ENCODE measurements around the gene LRBA.

The LRBA gene

GRCh38 chr4:150385606-150386005 is 629.5 kb downstream of the LRBA start:
- Mint-ChIP-seq H3K9me3 (peaks cover 4% of the 10 kb centered on the region), H3K27me3 (no peaks in the 10 kb centered on the region)

GRCh38 chr4:150384249-150384648 is 630.8 kb downstream of the LRBA start:
- peaks cover 14% of the 10 kb centered on the region for H3K36me3 Mint-ChIP-seq (ENCODE audit: low read depth)
- no peak overlapping the region for H3K27ac Mint-ChIP-seq
- H3K4me1 Mint-ChIP-seq (ENCODE audit: low read depth): no peaks in the 10 kb centered on the region
- peaks cover 4% of the 10 kb centered on the region for H3K9me3 Mint-ChIP-seq
- no peaks in the 10 kb centered on the region for H3K27me3 Mint-ChIP-seq
- no peak overlapping the region for H3K4me3 Mint-ChIP-seq

More at GRCh38 chr4:150385606-150386005, 629.5 kb downstream of the LRBA start:
- Mint-ChIP-seq H3K36me3 (ENCODE audit: low read depth) (peaks cover 24% of the 10 kb centered on the region), H3K4me3 (no peak overlapping the region), H3K27ac (no peak overlapping the region), H3K4me1 (ENCODE audit: low read depth) (no peaks in the 10 kb centered on the region)

DNA sequence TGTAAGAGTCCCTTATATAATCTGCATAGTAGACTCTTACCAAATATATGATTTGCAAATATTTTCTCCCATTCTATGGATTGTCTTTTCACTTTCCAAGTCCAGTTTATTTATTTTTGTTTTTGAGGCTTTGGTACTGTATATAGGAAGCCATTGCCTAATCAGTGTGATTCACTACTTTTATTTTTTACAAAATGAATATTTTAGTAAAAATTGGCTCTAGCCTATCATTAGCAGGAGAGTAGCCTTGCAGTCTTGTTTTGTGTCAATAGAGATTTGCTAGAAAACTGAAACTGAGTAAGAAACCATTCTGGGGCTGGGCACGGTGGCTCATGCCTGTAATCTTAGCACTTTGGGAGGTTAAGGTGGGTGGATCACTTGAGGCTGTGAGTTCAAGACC is 633.1 kb downstream of the LRBA start:
- Mint-ChIP-seq H3K4me3 (no peak overlapping the region), H3K9me3 (no peaks in the 10 kb centered on the region), H3K27me3 (no peaks in the 10 kb centered on the region), H3K27ac (no peak overlapping the region), H3K4me1 (ENCODE audit: low read depth) (no peaks in the 10 kb centered on the region), H3K36me3 (ENCODE audit: low read depth) (peaks cover 8% of the 10 kb centered on the region)

GRCh38 chr4:150381609-150382008 is 633.5 kb downstream of the LRBA start:
- Mint-ChIP-seq H3K27me3 (no peaks in the 10 kb centered on the region), H3K4me3 (no peak overlapping the region), H3K27ac (no peak overlapping the region), H3K36me3 (ENCODE audit: low read depth) (peaks cover 5% of the 10 kb centered on the region), H3K9me3 (no peaks in the 10 kb centered on the region), H3K4me1 (ENCODE audit: low read depth) (no peaks in the 10 kb centered on the region)

DNA sequence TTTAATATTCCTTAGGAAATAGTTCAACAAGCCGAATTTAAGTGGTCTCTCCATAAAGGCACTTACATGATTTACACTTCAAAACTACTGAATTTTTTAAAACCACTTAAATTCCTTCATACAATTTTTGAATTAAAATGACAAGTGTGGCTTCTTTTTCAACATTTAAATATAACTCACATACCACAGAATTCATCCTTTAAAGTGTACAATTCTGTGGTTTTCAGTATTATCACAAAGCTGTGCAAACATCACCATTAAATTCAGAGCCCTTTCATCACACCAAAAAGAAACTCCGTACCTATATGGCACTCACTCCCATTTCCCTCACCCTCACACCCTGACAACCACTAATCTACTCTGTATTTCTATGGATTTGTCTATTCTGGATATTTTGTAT is 634.0 kb downstream of the LRBA start:
- H3K4me3 Mint-ChIP-seq: no peak overlapping the region
- no peak overlapping the region for H3K27ac Mint-ChIP-seq
- H3K4me1 Mint-ChIP-seq (ENCODE audit: low read depth): no peaks in the 10 kb centered on the region
- no peaks in the 10 kb centered on the region for H3K9me3 Mint-ChIP-seq
- no peaks in the 10 kb centered on the region for H3K27me3 Mint-ChIP-seq
- H3K36me3 Mint-ChIP-seq (ENCODE audit: low read depth): peaks cover 5% of the 10 kb centered on the region

DNA sequence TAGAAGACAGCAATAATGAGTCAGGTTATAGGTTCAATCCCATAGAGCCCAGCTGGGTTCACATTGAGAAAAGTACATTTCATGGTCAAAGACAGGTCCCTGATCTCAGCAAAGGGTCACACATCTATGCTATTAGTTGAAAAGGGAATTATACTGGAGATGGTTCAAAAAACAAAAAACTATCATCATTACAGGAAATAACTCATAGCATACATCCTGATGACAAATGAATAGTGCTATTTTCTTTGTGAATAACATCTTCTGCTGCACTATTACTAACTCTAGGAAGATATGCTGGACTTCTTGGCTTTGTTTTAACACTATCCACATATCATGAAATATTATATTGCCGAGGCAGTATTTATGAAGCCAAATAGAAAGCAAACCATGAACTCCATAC is 635.6 kb downstream of the LRBA start:
- Mint-ChIP-seq H3K4me3 (no peak overlapping the region), H3K9me3 (no peaks in the 10 kb centered on the region), H3K36me3 (ENCODE audit: low read depth) (peaks cover 17% of the 10 kb centered on the region), H3K27me3 (no peaks in the 10 kb centered on the region), H3K4me1 (ENCODE audit: low read depth) (no peaks in the 10 kb centered on the region), H3K27ac (no peak overlapping the region)

- H3K4me1 Mint-ChIP-seq (ENCODE audit: low read depth): no peaks in the 10 kb centered on the region
- no peak overlapping the region for H3K4me3 Mint-ChIP-seq
- H3K27me3 Mint-ChIP-seq: no peaks in the 10 kb centered on the region
Observed at GRCh38 chr4:150375025-150375424, 640.1 kb downstream of the LRBA start.

DNA sequence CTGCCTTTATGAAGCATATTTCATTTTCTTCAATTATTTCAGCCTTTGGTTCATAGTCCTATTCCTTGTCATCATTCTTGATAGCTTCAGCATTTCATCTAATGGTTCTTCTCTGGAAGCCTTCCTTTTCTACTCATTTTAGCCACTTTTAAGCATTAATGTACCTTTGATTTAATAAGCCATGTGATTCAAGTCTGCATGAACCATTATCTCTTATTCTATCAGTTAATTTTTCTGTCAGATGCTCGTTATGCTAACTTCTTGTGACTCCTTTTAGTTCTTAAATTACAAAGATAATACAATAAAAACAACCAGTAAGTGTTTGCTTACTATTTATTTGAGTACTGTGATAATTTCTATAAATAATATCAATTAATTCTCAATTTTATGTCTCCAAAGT is 643.2 kb downstream of the LRBA start:
- peaks cover 4% of the 10 kb centered on the region for H3K9me3 Mint-ChIP-seq
- H3K4me1 Mint-ChIP-seq (ENCODE audit: low read depth): no peaks in the 10 kb centered on the region
- H3K27ac Mint-ChIP-seq: no peak overlapping the region
- no peak overlapping the region for H3K4me3 Mint-ChIP-seq
- no peaks in the 10 kb centered on the region for H3K27me3 Mint-ChIP-seq
- peaks cover 29% of the 10 kb centered on the region for H3K36me3 Mint-ChIP-seq (ENCODE audit: low read depth)

More at GRCh38 chr4:150375025-150375424, 640.1 kb downstream of the LRBA start:
- H3K36me3 Mint-ChIP-seq (ENCODE audit: low read depth): peaks cover 33% of the 10 kb centered on the region
- H3K9me3 Mint-ChIP-seq: peaks cover 4% of the 10 kb centered on the region
- H3K27ac Mint-ChIP-seq: no peak overlapping the region

- H3K4me1 Mint-ChIP-seq (ENCODE audit: low read depth): no peaks in the 10 kb centered on the region
- no peak overlapping the region for H3K4me3 Mint-ChIP-seq
- peaks cover 4% of the 10 kb centered on the region for H3K9me3 Mint-ChIP-seq
- H3K36me3 Mint-ChIP-seq (ENCODE audit: low read depth): peaks cover 17% of the 10 kb centered on the region
- no peak overlapping the region for H3K27ac Mint-ChIP-seq
- no peaks in the 10 kb centered on the region for H3K27me3 Mint-ChIP-seq
Observed at GRCh38 chr4:150369434-150370380, 645.4 kb downstream of the LRBA start.

GRCh38 chr4:150368667-150369066 is 646.4 kb downstream of the LRBA start:
- Mint-ChIP-seq H3K36me3 (ENCODE audit: low read depth) (peaks cover 9% of the 10 kb centered on the region), H3K27me3 (no peaks in the 10 kb centered on the region), H3K4me1 (ENCODE audit: low read depth) (peaks cover 7% of the 10 kb centered on the region), H3K4me3 (no peak overlapping the region), H3K27ac (no peak overlapping the region), H3K9me3 (peaks cover 2% of the 10 kb centered on the region)

GRCh38 chr4:150367326-150367725 is 647.8 kb downstream of the LRBA start:
- Mint-ChIP-seq H3K36me3 (ENCODE audit: low read depth) (peaks cover 5% of the 10 kb centered on the region), H3K4me3 (no peak overlapping the region), H3K4me1 (ENCODE audit: low read depth) (peaks cover 7% of the 10 kb centered on the region), H3K27ac (no peak overlapping the region), H3K27me3 (no peaks in the 10 kb centered on the region), H3K9me3 (no peaks in the 10 kb centered on the region)

DNA sequence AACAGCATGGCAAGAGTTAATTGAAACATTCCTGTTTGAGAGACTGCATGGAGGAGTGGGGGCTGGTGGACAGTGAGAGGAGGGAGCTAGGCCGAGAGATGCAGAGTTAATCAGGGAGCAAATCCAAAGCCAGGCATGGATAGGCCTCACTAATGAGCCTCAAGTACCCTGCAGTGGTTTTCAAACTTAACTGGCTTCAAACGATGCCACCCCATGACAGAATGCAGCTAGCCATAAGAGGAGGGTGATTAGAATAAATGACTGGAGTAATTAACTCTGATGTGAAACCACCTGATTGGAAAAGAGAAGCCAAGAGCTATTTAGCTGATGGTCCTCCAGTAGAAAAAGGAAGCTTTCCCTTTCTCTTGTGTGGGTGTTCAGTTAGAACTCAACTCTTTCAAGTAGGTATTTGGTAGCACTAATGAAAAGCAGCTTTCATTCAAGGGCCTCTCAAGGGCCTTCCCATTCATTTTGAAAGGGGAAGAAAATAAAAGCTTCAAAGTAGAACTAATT is 648.5 kb downstream of the LRBA start:
- H3K9me3 Mint-ChIP-seq: no peaks in the 10 kb centered on the region
- H3K4me3 Mint-ChIP-seq: no peak overlapping the region
- no peaks in the 10 kb centered on the region for H3K27me3 Mint-ChIP-seq
- H3K27ac Mint-ChIP-seq: no peak overlapping the region
- H3K36me3 Mint-ChIP-seq (ENCODE audit: low read depth): peaks cover 6% of the 10 kb centered on the region
- peaks cover 7% of the 10 kb centered on the region for H3K4me1 Mint-ChIP-seq (ENCODE audit: low read depth)

- no peaks in the 10 kb centered on the region for H3K9me3 Mint-ChIP-seq
- H3K27ac Mint-ChIP-seq: no peak overlapping the region
- H3K36me3 Mint-ChIP-seq (ENCODE audit: low read depth): peaks cover 6% of the 10 kb centered on the region
- no peak overlapping the region for H3K4me3 Mint-ChIP-seq
- no peaks in the 10 kb centered on the region for H3K27me3 Mint-ChIP-seq
- H3K4me1 Mint-ChIP-seq (ENCODE audit: low read depth): peaks cover 7% of the 10 kb centered on the region
Observed at GRCh38 chr4:150363721-150364688, 651.1 kb downstream of the LRBA start.

- H3K36me3 Mint-ChIP-seq (ENCODE audit: low read depth): peaks cover 6% of the 10 kb centered on the region
- H3K9me3 Mint-ChIP-seq: no peaks in the 10 kb centered on the region
Observed at GRCh38 chr4:150358691-150359090, 656.4 kb downstream of the LRBA start.

DNA sequence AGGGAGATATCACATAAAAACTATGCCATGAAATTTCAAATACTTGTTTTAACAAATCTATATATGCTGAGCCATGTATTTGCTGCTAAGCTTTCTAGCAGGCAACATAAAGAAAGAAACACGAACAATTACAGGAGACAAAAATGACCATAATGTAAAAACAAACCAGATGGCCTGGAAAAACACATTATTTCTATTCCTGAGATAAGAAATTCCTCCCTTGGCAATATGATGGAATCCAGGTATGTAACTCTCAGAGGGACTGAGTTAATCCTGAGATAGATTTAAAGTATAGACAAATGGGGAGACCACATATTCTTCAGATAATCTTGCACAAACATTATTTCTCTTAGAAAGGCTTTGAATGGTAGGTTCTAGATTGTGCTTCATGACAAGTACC is 657.3 kb downstream of the LRBA start:
- Mint-ChIP-seq H3K27me3 (no peaks in the 10 kb centered on the region), H3K4me3 (no peak overlapping the region), H3K36me3 (ENCODE audit: low read depth) (peaks cover 6% of the 10 kb centered on the region), H3K9me3 (no peaks in the 10 kb centered on the region), H3K4me1 (ENCODE audit: low read depth) (no peaks in the 10 kb centered on the region), H3K27ac (no peak overlapping the region)

More at GRCh38 chr4:150358691-150359090, 656.4 kb downstream of the LRBA start:
- Mint-ChIP-seq H3K4me3 (no peak overlapping the region), H3K27ac (no peak overlapping the region), H3K4me1 (ENCODE audit: low read depth) (no peaks in the 10 kb centered on the region), H3K27me3 (no peaks in the 10 kb centered on the region)
